T-helper 2 cell treated with Interferon-gamma antibody and Interleukin-4, amounts not matched to agents 5 μg/mL and 100 μg/mL, for 36 hours (primary cell): ENCODE measurements around the gene LRRC18.

Experiments
- DNase-seq: peaks from one replicate; pipeline ENCODE4 v3.0.0; 2021; ENCODE audit warnings: low spot score
- H3K27ac Mint-ChIP-seq: one replicate; pipeline ENCODE4 v1.8.0; 2021; ENCODE audit warnings: mild to moderate bottlenecking, mixed read lengths
- H3K27me3 Mint-ChIP-seq: one replicate; pipeline ENCODE4 v1.8.0; 2021; ENCODE audit warnings: low read depth, mixed read lengths
- H3K36me3 Mint-ChIP-seq: one replicate; pipeline ENCODE4 v1.8.0; 2021; ENCODE audit warnings: low read depth, mixed read lengths
- H3K4me1 Mint-ChIP-seq: one replicate; pipeline ENCODE4 v1.8.0; 2021; ENCODE audit warnings: low read depth, mixed read lengths
- H3K4me3 Mint-ChIP-seq: one replicate; pipeline ENCODE4 v1.8.0; 2022; ENCODE audit warnings: mild to moderate bottlenecking, moderate library complexity, mixed read lengths
- H3K9me3 Mint-ChIP-seq: one replicate; pipeline ENCODE4 v1.8.0; 2021; ENCODE audit warnings: mixed read lengths

LRRC18 gene

DNA sequence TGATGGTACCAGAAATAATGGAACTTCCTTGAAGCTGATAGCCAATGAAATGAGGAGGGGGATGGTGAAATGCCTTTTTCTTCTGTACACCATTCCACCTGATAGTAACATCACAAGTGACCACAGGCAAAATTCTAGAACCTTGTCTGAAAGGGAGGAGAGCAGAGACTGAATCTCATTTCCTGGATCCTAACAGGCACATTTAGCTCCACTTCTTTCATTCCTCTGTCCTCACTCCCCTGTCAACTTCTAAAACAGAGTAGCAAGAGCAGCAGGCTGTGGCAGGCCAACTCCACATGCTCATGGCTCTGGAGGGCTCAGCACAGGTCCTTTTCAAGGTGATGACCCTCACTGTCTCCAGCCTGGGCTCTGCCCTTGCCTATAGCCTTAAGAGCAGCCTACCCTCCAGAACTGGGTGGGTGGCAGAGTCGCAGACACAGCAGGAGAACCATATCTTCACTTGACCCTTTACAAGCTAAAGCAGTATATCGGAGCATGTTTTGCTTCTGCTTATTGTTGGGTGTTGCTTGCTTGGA is at the start of gene LRRC18:
Gene LRRC18 (minus strand): TSS at position 51 of the 536 bp plus-strand sequence. CDS start 25,685 bp downstream, outside the sequence.
- H3K9me3 Mint-ChIP-seq: no peaks in the 10 kb centered on the region
- H3K27ac Mint-ChIP-seq: no peak within 1 kb of the TSS
- H3K4me1 Mint-ChIP-seq: no peaks in the 10 kb centered on the region
- no peak within 1 kb of the TSS for H3K4me3 Mint-ChIP-seq
- no peaks in the 10 kb centered on the region for H3K36me3 Mint-ChIP-seq
- no peaks in the 10 kb centered on the region for H3K27me3 Mint-ChIP-seq
- no peak for DNase-seq

GRCh38 chr10:48985621-48986158 is 46.0 kb upstream of the LRRC18 start:
- H3K4me3 Mint-ChIP-seq: no peak overlapping the region
- H3K27me3 Mint-ChIP-seq: no peaks in the 10 kb centered on the region
- no peak overlapping the region for H3K27ac Mint-ChIP-seq
- DNase-seq: no peak
- no peaks in the 10 kb centered on the region for H3K36me3 Mint-ChIP-seq
- H3K9me3 Mint-ChIP-seq: no peaks in the 10 kb centered on the region
- H3K4me1 Mint-ChIP-seq: no peaks in the 10 kb centered on the region

- H3K9me3 Mint-ChIP-seq: no peaks in the 10 kb centered on the region
- H3K36me3 Mint-ChIP-seq: no peaks in the 10 kb centered on the region
- H3K27ac Mint-ChIP-seq: no peak overlapping the region
- no peak for DNase-seq
- no peaks in the 10 kb centered on the region for H3K4me1 Mint-ChIP-seq
- no peaks in the 10 kb centered on the region for H3K27me3 Mint-ChIP-seq
- no peak overlapping the region for H3K4me3 Mint-ChIP-seq
These were observed 44.2 kb upstream of the LRRC18 start for GRCh38 chr10:48983648-48984351.

DNA sequence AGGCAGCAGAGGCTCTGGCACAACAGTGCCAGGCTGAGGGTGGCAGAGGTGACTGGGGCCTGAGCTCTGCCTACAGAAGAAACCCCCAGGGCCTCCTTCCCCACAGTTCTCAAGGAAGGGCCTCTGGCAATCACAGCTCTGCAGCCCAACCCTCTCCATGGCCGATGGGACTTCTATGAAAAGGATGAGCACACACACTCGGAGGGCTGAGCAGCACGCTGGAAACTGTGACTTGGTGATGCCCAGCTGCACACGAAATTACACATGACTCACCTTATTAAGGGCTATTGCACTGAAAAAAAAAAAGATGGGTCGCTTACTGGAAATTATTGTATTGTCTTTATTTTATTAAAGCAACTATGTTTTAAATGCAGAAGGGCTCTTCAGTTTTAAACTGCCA is 42.9 kb upstream of the LRRC18 start:
- no peaks in the 10 kb centered on the region for H3K4me1 Mint-ChIP-seq
- H3K36me3 Mint-ChIP-seq: no peaks in the 10 kb centered on the region
- DNase-seq: no peak
- no peaks in the 10 kb centered on the region for H3K27me3 Mint-ChIP-seq
- H3K27ac Mint-ChIP-seq: no peak overlapping the region
- H3K9me3 Mint-ChIP-seq: no peaks in the 10 kb centered on the region
- H3K4me3 Mint-ChIP-seq: no peak overlapping the region

- H3K36me3 Mint-ChIP-seq: no peaks in the 10 kb centered on the region
- peak; percentile 34 for DNase-seq
- no peaks in the 10 kb centered on the region for H3K4me1 Mint-ChIP-seq
- H3K27ac Mint-ChIP-seq: no peak overlapping the region
- no peaks in the 10 kb centered on the region for H3K9me3 Mint-ChIP-seq
- no peak overlapping the region for H3K4me3 Mint-ChIP-seq
- H3K27me3 Mint-ChIP-seq: no peaks in the 10 kb centered on the region
These were observed 41.8 kb upstream of the LRRC18 start for GRCh38 chr10:48981310-48981907.

DNA sequence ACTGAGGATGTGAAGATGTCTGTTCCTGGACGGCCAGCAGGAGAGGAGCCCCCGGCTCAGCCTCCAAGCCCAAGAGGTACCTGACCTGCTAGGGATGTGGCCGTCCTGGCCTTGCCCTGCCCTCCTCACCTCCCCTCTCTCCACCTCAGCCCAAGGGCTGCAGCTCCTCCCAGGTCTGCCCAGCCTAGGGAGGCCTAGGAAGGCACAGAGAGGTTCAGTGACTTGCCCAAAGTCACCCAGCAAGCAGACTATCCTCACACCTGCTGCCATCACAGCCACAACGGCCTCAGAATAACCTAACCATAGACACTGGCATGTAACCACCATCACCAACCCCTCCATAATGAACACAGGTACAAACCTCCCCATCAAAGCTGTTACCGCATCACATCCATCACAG is 38.7 kb upstream of the LRRC18 start:
- no peaks in the 10 kb centered on the region for H3K9me3 Mint-ChIP-seq
- no peaks in the 10 kb centered on the region for H3K27me3 Mint-ChIP-seq
- DNase-seq: no peak
- H3K4me3 Mint-ChIP-seq: no peak overlapping the region
- no peak overlapping the region for H3K27ac Mint-ChIP-seq
- H3K36me3 Mint-ChIP-seq: no peaks in the 10 kb centered on the region
- H3K4me1 Mint-ChIP-seq: no peaks in the 10 kb centered on the region

- Mint-ChIP-seq H3K27me3 (peaks cover 3% of the 10 kb centered on the region), H3K36me3 (no peaks in the 10 kb centered on the region), H3K4me3 (no peak overlapping the region), H3K9me3 (no peaks in the 10 kb centered on the region), H3K4me1 (no peaks in the 10 kb centered on the region), H3K27ac (no peak overlapping the region)
- no peak for DNase-seq
These were observed 36.6 kb upstream of the LRRC18 start for GRCh38 chr10:48976196-48976595.

DNA sequence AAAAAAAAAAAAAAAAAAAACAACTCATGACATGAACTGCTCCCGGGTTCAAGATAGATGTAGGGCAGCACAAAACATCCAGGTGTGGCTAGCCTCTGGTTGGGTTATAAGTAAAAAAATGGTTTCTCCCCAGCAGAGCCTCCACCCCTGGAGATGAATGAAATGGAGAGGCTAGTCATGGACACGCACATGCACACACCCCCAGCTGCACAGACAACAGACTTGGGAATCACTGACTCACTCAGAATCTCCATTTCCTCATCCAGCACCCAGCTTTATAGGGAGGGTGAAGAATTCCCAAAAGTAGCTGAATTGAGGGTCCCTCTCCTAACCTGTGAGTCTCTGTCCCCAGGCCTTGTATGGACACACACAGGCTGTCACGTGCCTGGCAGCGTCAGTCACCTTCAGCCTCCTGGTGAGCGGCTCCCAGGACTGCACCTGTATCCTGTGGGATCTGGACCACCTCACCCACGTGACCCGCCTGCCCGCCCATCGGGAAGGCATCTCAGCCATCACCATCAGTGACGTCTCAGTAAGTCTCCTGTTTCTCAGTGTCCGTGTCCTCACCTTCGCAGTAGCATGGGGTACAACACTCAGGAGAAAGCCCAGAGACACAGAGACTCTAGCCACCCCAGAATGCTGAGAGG is 35.0 kb upstream of the LRRC18 start:
- no peak for DNase-seq
- H3K27ac Mint-ChIP-seq: no peak overlapping the region
- no peak overlapping the region for H3K4me3 Mint-ChIP-seq
- peaks cover 2% of the 10 kb centered on the region for H3K4me1 Mint-ChIP-seq
- H3K27me3 Mint-ChIP-seq: peaks cover 3% of the 10 kb centered on the region
- H3K36me3 Mint-ChIP-seq: no peaks in the 10 kb centered on the region
- H3K9me3 Mint-ChIP-seq: no peaks in the 10 kb centered on the region

GRCh38 chr10:48973065-48973464 is 33.4 kb upstream of the LRRC18 start:
- peaks cover 2% of the 10 kb centered on the region for H3K4me1 Mint-ChIP-seq
- H3K9me3 Mint-ChIP-seq: no peaks in the 10 kb centered on the region
- no peak for DNase-seq
- peak overlapping the region; percentile 29 for H3K27ac Mint-ChIP-seq
- peaks cover 3% of the 10 kb centered on the region for H3K27me3 Mint-ChIP-seq
- H3K4me3 Mint-ChIP-seq: no peak overlapping the region
- no peaks in the 10 kb centered on the region for H3K36me3 Mint-ChIP-seq

DNA sequence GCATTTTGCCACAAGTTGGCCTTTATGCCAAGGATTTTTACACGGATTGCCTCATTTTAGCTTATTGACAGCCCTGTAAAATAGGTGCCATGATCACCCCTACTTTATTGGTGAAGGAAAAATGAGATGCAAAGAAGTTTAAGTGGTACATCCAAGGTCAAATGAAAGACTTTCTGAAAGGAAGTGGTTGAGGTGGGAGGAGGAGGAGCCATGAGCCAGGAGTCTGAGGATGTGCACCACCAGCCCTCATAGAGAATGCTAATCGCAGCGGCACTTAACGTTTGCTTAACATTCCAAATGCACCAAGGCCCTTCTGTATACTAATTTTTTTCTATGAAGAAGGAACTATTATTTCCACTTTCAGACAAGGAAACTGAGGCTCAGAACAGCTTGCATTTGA is 31.0 kb upstream of the LRRC18 start:
- Mint-ChIP-seq H3K4me1 (peaks cover 2% of the 10 kb centered on the region), H3K36me3 (no peaks in the 10 kb centered on the region), H3K9me3 (no peaks in the 10 kb centered on the region), H3K4me3 (no peak overlapping the region), H3K27me3 (peaks cover 3% of the 10 kb centered on the region), H3K27ac (no peak overlapping the region)
- DNase-seq: no peak

GRCh38 chr10:48970046-48970445 is 30.4 kb upstream of the LRRC18 start:
- peaks cover 3% of the 10 kb centered on the region for H3K27me3 Mint-ChIP-seq
- no peaks in the 10 kb centered on the region for H3K9me3 Mint-ChIP-seq
- H3K4me3 Mint-ChIP-seq: no peak overlapping the region
- H3K27ac Mint-ChIP-seq: no peak overlapping the region
- DNase-seq: no peak
- peaks cover 2% of the 10 kb centered on the region for H3K4me1 Mint-ChIP-seq
- H3K36me3 Mint-ChIP-seq: no peaks in the 10 kb centered on the region

DNA sequence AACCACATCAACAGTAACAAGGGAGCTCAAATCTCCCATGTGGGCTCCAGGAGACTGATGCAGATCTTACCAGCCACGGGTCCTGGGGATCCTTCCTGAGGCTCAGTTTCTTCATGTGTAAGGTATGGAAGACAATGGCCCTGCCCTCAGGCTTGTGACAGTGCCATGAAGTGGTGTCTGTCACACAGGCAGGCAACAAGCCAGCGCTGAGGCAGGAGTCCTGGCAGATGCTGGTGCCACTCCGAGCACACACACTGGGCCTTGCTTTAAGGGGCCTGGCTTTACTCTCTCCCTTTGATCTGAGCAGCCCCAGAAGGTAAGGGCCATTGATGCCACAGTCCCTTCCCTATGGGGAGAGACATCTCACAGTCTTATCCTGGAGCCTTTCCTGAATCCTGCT is 28.4 kb upstream of the LRRC18 start:
- H3K36me3 Mint-ChIP-seq: no peaks in the 10 kb centered on the region
- peaks cover 3% of the 10 kb centered on the region for H3K27me3 Mint-ChIP-seq
- no peak for DNase-seq
- H3K4me3 Mint-ChIP-seq: no peak overlapping the region
- no peak overlapping the region for H3K27ac Mint-ChIP-seq
- H3K9me3 Mint-ChIP-seq: no peaks in the 10 kb centered on the region
- peaks cover 2% of the 10 kb centered on the region for H3K4me1 Mint-ChIP-seq

GRCh38 chr10:48965460-48965859 is 25.8 kb upstream of the LRRC18 start:
- H3K27ac Mint-ChIP-seq: no peak overlapping the region
- no peaks in the 10 kb centered on the region for H3K4me1 Mint-ChIP-seq
- no peaks in the 10 kb centered on the region for H3K36me3 Mint-ChIP-seq
- peaks cover 6% of the 10 kb centered on the region for H3K27me3 Mint-ChIP-seq
- no peaks in the 10 kb centered on the region for H3K9me3 Mint-ChIP-seq
- no peak for DNase-seq
- no peak overlapping the region for H3K4me3 Mint-ChIP-seq

DNA sequence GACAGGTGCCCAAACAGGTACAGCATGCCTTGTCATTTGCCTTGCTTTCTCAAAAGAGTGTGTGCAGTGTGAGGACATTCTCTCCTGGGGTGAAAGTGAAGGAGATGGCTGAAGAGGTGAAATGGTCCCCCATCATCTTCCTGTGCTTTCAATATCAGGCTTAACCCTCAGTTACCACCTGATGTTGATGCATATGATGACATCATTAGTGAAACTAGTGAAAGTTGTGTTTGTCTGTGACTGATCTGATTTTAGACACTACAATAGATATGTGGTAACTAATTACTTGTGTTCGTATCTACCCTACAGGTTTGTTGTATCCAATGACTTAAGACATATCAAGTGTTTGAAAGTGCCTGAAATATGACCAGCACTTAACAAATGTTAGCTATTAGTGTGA is 24.4 kb upstream of the LRRC18 start:
- Mint-ChIP-seq H3K9me3 (no peaks in the 10 kb centered on the region), H3K27ac (no peak overlapping the region), H3K36me3 (no peaks in the 10 kb centered on the region), H3K4me3 (no peak overlapping the region), H3K27me3 (peaks cover 6% of the 10 kb centered on the region), H3K4me1 (no peaks in the 10 kb centered on the region)
- no peak for DNase-seq
